Heart right ventricle (tissue), 16 donors: Measurements from ENCODE around the gene CGRRF1. TPM values are rescaled to one million over a fixed set of nuclear protein-coding genes. Genes with fewer than 3 reads are reported as not detected.
A peak's percentile ranks its signal among the peaks of the same experiment; 100 is the strongest.

Source experiments
- ATAC-seq, 8 donors: fragments of 200-7000 bp; cut with Tn5 transposase; one replicate each; pipeline ENCODE4 v1.9.1; 2020; ENCODE audit warnings: mild to moderate bottlenecking in 8 of 8, moderate library complexity in 8 of 8, moderate number of reproducible peaks in 1 of 8
- DNase-seq, 2 donors: peaks; one replicate each; pipeline ENCODE4 v3.0.0-alpha.2; 2020
- H3K27ac ChIP-seq, 10 donors: fragments of 200-600 bp; sonication (generic) in 2 of 10; one replicate each; pipeline versions ENCODE4 v1.5.0 to v1.8.0; 2020 to 2022; ENCODE audit warnings: mild to moderate bottlenecking in 3 of 10
- H3K27me3 ChIP-seq, 7 donors: fragments of 200-600 bp; one replicate each; pipeline ENCODE4 v1.8.0; 2021 to 2022; ENCODE audit warnings: mild to moderate bottlenecking in 2 of 7
- H3K36me3 ChIP-seq, 9 donors: fragments of 200-600 bp; sonication (generic) in 1 of 9; one replicate each; pipeline versions ENCODE4 v1.5.0 to v1.8.0; 2020 to 2022; ENCODE audit warnings: mild to moderate bottlenecking in 2 of 9
- H3K4me1 ChIP-seq, 9 donors: fragments of 200-600 bp; sonication (generic) in 1 of 9; one replicate each; pipeline versions ENCODE4 v1.5.0 to v1.8.0; 2020 to 2022; ENCODE audit warnings: mild to moderate bottlenecking in 4 of 9
- H3K4me3 ChIP-seq, 10 donors: fragments of 200-600 bp; sonication (generic) in 2 of 10; one replicate each; pipeline versions ENCODE4 v1.5.0 to v1.8.0; 2020 to 2022; ENCODE audit warnings: mild to moderate bottlenecking in 7 of 10, moderate library complexity in 2 of 10
- H3K9me3 ChIP-seq, 11 donors: fragments of 200-600 bp in 10 of 11; sonication (generic) in 2 of 11; one replicate each; pipeline versions ENCODE4 v1.5.0 to v1.8.0; 2013 to 2022; ENCODE audit warnings: mild to moderate bottlenecking in 2 of 11, control low read depth in 1 of 11, moderate library complexity in 1 of 11
- WGBS, 2 donors: extraction: QIAGEN DNeasy Blood & Tissue Kit; methylation state at CpG; one replicate each; pipeline ENCODE4 v1.1.7; 2013; ENCODE audit warnings: inconsistent platforms in 1 of 2; 5-methylcytosine and 5-hydroxymethylcytosine counted together
- intact Hi-C, 10 donors: fragments of 100-400 bp; cut with DNase I; formaldehyde crosslinking; loops; one replicate each; pipeline versions ENCODE4 v1.11.1 to v1.14.2; 2022
- polyA plus RNA-seq, 2 donors: library from polyadenylated mRNA; stranded (reverse); fragments of 200-250 nt; gene quantifications; one replicate each; pipeline ENCODE4 v1.2.3, GENCODE V29; 2013
- total RNA-seq, 10 donors: library from RNA; stranded (reverse); fragmentation: NEBNext Ultra II Directional in 3 of 10; extraction: Animal tissue kit (Norgen Biotek cat#: 25700) in 3 of 10; gene quantifications; one replicate each; pipeline versions ENCODE4 v1.2.1 to v1.2.4, GENCODE V29; 2021 to 2023
- TF ChIP-seq, protein P1 (sequence below), 9 donors: fragments of 200-600 bp; sonication (generic) in 2 of 9; IDR thresholded peaks; one replicate each; pipeline versions ENCODE4 v1.5.0 to v1.8.0; 2021 to 2022; ENCODE audit warnings: antibody characterized with exemption in 9 of 9, mild to moderate bottlenecking in 5 of 9, moderate library complexity in 1 of 9
- donor health status: Arrhythmogenic right ventricular cardiomyopathy.
- donor health status: ischemic (EF 13 %, LVEDD 7.1; RV severe dilation, severe dysfunction).
- donor health status: healthy with polysubstance abuse.
- donor health status: DM: no; HTN: yes; CAD: no.
- donor health status: DM: no; HTN: no; CAD: no.
- donor health status: ischemic (EF 25% LVEDD 6.9; RV normal size, moderate dysfunction).
- donor health status: ischemic (EF 25% LVEDD 5.7; RV mildly dilated, moderate dysfunction).
- donor health status: healthy.
- donor health status: DM: yes; HTN: yes; CAD: no.
- donor health status: Ischemic cardiomyopathy.
- donor health status: ischemic (EF 35%, LVEDD 5.7; RV mildly dilated, moderate dysfunction).
- donor health status: nonischemic (EF 11% LVEDD 7.7; RV severe dilation, severe dysfunction).
- donor health status: DM: yes; HTN: yes; CAD: no.
- donor health status: PGD.
- donor health status: ischemic (EF 29% LVEDD 5.4; RV normal size, mild dysfunction).
- donor health status: nonischemic (EF 23%, LVEDD 6.1; RV moderate dilation, normal function).

CGRRF1 gene
- total and polyA plus RNA-seq, 12 donors = 14.2 to 23.1 (median 17.6) TPM

DNA sequence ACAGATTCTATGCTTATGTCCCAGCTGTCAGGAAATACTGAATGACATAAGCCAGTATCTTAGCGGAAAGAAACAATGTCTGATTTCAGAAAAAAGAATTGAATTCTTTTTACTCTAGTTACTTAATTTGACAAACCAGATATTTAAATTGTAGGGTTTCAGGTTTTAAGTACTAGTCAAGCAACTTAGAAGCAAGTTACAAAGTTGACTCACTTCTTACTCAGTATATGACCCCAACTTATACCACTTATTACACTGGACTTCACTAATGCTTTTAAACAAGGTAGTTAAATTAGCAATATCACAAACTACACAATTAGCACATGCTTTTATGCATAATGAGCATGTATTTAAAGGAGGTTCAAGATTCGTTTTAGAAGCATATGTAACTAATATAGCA is 28.0 kb upstream of the CGRRF1 start:
- 84 to 87% methylated on average over 2 of the region's 2 CpGs for WGBS, 2 donors
- no peaks in the 10 kb centered on the region for H3K9me3 ChIP-seq
- intact Hi-C loops = loop anchor here in 1 of 10 donors (5.0 kb wide), 1 partner anchor 34 kb away; no protein-coding TSS in a partner anchor
- TF ChIP-seq, protein P1, sequence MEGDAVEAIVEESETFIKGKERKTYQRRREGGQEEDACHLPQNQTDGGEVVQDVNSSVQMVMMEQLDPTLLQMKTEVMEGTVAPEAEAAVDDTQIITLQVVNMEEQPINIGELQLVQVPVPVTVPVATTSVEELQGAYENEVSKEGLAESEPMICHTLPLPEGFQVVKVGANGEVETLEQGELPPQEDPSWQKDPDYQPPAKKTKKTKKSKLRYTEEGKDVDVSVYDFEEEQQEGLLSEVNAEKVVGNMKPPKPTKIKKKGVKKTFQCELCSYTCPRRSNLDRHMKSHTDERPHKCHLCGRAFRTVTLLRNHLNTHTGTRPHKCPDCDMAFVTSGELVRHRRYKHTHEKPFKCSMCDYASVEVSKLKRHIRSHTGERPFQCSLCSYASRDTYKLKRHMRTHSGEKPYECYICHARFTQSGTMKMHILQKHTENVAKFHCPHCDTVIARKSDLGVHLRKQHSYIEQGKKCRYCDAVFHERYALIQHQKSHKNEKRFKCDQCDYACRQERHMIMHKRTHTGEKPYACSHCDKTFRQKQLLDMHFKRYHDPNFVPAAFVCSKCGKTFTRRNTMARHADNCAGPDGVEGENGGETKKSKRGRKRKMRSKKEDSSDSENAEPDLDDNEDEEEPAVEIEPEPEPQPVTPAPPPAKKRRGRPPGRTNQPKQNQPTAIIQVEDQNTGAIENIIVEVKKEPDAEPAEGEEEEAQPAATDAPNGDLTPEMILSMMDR (IDR thresholded peaks at IDR 0.05) = no peak
- H3K4me3 ChIP-seq = no peak overlapping the region
- H3K27me3 ChIP-seq = no peaks in the 10 kb centered on the region
- H3K27ac ChIP-seq = no peak overlapping the region
- no peak for DNase-seq
- peaks cover 0 to 80% (median 39%) of the 10 kb centered on the region in 9 donors for H3K4me1 ChIP-seq
- no peak for ATAC-seq
- H3K36me3 ChIP-seq = peaks cover 0 to 69% (median 0%) of the 10 kb centered on the region in 9 donors

DNA sequence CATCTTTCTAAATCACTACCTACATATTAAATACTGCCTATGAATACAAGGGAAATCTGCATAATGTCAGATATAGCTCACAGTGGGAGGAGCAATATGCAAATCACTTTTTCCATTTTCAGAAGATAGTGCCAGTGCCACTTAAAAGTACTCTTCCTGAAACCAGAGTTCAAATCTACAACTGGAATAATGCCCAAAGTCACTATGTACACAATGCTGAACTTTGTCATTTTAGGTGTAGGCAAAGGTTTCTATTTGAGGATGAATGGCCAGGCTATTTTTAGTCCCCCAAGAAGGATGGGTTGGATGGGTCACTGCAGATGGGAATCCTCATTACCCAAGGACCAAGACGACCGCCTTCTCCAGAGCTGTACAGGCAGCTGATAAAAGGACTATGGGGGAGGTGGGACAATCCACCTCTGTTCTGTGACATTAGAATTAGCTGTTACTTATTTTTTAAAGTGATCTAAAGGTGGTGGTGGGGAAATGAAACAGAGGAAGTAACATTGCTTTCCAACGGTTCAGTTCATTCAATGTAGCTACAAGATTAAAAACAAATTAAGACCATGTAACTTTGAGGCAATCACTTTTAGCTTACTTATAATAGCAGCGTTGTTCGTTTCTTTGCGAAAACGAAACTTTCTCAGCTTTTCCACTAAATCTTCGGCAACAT is 26.5 kb upstream of the CGRRF1 start:
- H3K27ac ChIP-seq = peak overlapping the region in 1 of 10 donors; percentile 1
- no peaks in the 10 kb centered on the region for H3K27me3 ChIP-seq
- no peak overlapping the region for H3K4me3 ChIP-seq
- DNase-seq = no peak
- TF ChIP-seq, protein P1 (IDR thresholded peaks at IDR 0.05) = no peak
- peaks cover 0 to 53% (median 0%) of the 10 kb centered on the region in 9 donors for H3K36me3 ChIP-seq
- peaks cover 6 to 94% (median 50%) of the 10 kb centered on the region in 9 donors for H3K4me1 ChIP-seq
- intact Hi-C loops = loop anchor here in 1 of 10 donors (5.0 kb wide), 1 partner anchor 36 kb away; no protein-coding TSS in a partner anchor
- H3K9me3 ChIP-seq = no peaks in the 10 kb centered on the region
- ATAC-seq = peak in 2 of 8 donors; percentile 8 to 49
- 78 to 80% methylated on average over 8 of the region's 8 CpGs for WGBS, 2 donors

DNA sequence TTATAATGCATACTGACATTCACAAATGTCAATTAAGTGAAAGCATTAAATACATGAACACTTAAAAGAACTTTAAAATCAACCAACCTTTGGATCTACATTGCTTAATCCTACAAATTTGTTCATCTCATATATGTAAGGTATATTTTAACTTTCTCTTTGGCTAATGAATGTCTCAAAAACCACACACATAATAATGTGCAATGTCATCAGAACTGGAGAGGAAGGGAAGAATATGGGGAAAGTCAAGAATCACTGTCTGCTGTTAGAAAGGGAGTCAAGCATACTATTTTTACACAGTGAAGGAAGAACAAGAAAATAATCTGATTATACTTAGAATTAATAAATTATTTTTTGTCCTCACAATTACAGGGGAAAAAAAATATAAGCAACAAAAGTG is 25.9 kb upstream of the CGRRF1 start:
- H3K27me3 ChIP-seq = no peaks in the 10 kb centered on the region
- peaks cover 6 to 90% (median 46%) of the 10 kb centered on the region in 9 donors for H3K4me1 ChIP-seq
- no peak for DNase-seq
- H3K36me3 ChIP-seq = peaks cover 0 to 47% (median 0%) of the 10 kb centered on the region in 9 donors
- no peaks in the 10 kb centered on the region for H3K9me3 ChIP-seq
- intact Hi-C loops = loop anchor here in 1 of 10 donors (5.0 kb wide), 1 partner anchor 37 kb away; no protein-coding TSS in a partner anchor
- peak overlapping the region in 1 of 10 donors; percentile 1 for H3K27ac ChIP-seq
- H3K4me3 ChIP-seq = no peak overlapping the region
- no peak for ATAC-seq
- TF ChIP-seq, protein P1 (IDR thresholded peaks at IDR 0.05) = no peak

DNA sequence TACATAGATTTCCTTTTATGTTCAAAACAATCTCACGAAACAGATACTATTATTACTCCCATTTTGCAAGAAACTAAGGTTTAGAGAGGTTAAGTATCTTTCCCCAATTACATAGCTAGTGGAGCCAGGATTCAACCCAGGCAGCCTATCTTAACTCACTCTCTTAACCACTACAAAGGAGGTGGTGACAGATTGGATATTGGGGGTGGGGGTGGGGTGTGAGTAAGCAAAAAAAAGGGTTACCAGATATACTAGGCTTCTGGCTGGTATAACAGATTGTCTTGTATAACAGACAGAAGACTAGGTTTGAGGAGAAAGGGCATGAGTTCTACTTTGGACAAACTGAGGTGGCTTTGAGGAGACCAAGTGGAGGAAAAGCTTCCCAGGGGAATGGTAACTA is 23.0 kb upstream of the CGRRF1 start:
- Histone ChIP-seq H3K9me3 (no peaks in the 10 kb centered on the region), H3K27ac (peak overlapping the region in 2 of 10 donors; percentile 5 to 46), H3K4me3 (no peak overlapping the region), H3K36me3 (peaks cover 0 to 22% (median 0%) of the 10 kb centered on the region in 9 donors), H3K27me3 (no peaks in the 10 kb centered on the region), H3K4me1 (peaks cover 6 to 75% (median 42%) of the 10 kb centered on the region in 9 donors)
- DNase-seq = no peak
- intact Hi-C loops = loop anchor here in 3 of 10 donors (5.0 kb wide), 1 partner anchor 44 kb away; the partner anchor contains the start of gene CNIH1 (in 3 of the 3)
- TF ChIP-seq, protein P1 (IDR thresholded peaks at IDR 0.05) = no peak
- no peak for ATAC-seq
- WGBS, 2 donors = 54 to 76% methylated on average over 1 of the region's 1 CpG
